ENCODE results near the gene DBF4B.
"Not testable (repeated sequence)": the region's sequence is repeated elsewhere in the genome, so short reads cannot be mapped to it uniquely, and the experiment has no call there.

Gene DBF4B, protein sequence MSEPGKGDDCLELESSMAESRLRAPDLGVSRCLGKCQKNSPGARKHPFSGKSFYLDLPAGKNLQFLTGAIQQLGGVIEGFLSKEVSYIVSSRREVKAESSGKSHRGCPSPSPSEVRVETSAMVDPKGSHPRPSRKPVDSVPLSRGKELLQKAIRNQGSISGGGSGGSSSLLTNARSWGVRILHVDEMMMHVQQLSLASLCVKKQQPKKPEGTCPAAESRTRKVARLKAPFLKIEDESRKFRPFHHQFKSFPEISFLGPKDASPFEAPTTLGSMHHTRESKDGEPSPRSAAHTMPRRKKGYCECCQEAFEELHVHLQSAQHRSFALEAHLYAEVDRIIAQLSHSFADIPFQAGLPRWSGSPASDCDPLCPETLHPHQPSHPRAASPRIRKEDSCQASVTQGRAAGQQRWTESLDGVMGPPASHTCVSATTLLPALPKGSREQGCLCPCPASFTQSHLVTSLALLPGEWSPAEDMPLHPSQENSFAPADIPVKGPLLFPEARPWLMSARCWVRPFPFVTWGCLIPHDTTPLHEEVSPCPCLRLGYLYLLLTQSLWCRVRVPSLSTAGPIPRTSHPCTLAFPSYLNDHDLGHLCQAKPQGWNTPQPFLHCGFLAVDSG

DNA sequence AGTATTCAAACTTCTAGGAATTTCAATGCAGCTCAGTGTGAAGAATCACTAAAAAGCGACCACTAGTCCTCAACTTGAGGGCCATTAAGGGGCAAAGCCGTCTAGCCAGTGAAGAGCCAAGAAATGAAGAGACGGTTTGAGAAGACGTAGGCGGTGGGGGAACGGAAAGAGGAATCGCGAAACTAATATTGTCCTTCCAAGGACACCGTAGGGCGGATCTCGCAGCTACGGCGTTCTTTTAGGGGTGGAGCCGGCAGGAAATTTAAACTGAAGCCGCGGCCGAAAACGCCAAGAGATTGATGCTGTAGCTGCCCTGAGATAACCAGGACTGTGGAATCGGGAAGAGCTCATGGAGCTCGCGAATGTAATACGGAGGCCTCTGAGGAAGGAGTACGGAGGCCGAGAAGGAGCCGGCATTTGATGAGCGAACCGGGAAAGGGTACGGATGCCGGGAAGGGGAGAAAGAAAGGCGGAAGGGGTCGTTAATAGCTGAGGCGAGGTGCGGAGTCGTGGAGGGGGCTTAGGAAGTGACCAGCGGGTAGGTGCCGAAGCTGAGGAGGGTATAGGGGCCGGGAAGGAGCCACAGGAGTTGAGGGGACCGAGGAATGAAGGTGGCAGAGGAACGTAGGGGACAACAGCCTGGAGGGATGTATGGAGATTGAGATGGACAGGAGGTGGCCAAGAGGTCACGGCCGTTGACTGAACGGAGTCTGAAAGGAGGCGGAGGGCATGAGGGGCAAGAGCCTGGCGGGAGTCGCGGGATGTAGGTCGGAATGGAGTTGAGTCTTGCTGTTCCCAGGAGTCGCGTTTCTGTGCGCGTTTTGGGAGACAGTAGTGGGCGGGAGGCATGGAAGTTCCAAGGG lies at the start of gene DBF4B:
Gene DBF4B (plus strand): TSS at position 265 of the 863 bp plus-strand sequence. CDS start 156 bp downstream, at position 421.
- DNase-seq: peak; percentile 74

DNA sequence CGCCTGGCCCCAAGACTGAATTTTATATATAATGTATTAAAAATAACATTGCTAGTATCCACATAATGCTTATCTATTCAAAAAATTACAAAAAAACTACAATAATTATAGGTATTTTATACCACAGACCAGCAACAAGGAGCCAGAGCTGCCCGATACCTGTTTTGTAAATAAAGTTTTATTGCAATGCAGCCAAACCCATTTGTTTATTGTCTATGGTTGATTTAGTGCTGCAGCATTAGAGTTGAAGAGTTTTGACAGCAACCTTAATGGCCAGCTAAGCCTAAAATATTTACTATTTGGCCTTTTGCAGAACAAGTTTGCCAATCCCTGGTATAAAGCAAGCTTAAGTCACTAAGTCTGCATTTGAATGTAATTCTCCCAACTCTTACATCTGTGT lies 46.6 kb upstream of the DBF4B start:
- no peak for DNase-seq

DNA sequence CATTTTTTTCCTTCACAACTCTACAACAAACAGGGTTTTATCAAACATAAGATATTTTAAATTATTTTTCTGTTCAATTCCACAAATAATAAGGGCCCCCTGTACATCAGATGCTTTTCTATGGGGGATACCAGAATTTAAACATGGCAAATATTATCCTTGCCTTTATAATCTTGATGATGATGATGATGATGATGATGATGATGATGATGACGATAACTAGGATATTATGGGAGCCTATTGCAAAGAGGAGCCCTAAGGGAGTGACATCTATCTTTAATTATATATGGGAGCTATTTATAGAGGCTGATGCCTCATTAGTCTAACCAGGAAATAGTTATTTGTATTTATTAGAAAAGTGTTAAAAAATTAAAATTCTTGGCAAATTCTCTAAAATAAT lies 45.4 kb upstream of the DBF4B start:
- DNase-seq: no peak

DNA sequence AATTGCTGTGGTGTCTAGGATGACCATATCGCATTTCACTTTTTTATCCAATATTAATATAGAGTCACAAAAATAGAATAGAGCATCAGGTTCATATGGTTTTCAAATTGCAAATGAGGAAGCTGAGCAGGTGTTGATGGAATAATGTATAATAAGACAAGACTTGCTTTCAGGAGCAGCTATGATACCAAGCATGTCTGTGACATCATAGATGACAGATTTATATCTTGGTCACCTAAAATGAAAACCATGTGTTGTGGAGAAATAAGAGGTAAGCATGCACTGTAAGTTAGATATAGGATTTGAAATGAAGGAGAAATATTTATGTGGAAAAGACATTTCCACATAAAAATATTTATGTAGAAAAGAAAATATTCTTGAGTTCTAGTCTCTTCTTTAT lies 43.6 kb upstream of the DBF4B start:
- DNase-seq: no peak

DNA sequence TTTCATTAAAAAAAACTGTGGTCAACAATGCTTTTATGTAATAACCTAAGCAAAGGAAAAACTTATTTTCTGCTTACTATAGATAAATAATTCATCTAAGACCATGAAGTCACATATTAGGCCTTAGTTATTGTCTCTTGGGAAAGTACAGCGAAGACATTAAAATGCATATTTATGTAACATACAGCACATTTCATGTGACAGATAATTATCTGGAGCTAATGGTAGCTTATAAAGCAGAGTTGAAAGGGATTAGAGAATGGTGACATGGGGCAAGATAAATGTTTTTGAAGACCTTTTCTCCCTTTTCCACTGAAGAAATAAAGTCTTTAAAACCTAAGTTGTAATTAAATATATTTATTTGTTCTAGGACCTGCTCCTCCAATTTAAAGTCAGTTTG lies 42.5 kb upstream of the DBF4B start:
- DNase-seq: no peak

DNA sequence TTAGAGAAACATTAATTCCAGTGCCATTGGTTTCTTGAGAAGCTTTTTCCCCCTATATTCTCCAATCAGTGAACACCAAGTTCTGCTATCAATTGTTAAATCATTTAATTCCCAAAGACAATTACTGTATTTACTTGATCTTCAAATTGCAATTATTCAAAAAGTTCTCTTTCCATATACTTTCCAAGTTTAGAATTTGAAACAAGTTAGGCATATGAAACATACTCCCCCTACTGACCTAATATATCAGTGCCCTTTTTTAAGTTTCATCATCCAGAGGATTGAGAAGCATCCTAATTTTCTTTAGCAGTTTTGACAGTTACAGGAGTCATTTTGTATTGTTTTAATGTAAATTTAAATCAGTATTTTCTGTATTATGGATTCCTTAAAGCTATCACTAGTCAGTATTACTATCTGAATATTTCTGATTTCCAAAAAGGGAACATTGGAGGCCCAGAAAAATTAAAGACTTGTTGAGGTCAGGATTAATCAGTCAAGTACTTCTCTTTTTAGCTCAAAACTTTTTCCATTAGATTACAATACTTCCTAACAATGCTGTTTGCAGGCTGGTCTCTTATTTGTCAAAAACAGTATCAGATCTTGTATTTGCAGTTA lies 35.9 kb upstream of the DBF4B start:
- no peak for DNase-seq

DNA sequence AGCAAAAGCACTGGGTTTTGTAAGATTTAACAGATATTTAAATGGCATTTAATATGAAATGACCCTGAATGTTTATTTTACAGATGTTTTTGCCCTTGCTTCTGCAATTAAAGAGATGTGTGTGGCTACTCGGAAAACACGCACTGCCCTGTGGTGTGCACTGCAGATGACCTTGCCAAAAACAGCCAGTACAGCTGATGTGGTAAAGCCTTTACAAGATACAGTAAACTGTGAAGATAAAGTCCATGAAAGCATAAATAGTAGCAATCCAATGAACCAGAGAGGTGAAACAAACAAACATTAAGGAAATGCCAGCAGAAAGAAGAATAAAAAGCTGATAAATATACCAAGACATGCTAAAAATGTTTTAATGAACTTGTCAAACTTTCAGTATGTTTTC lies 34.6 kb upstream of the DBF4B start:
- no peak for DNase-seq

DNA sequence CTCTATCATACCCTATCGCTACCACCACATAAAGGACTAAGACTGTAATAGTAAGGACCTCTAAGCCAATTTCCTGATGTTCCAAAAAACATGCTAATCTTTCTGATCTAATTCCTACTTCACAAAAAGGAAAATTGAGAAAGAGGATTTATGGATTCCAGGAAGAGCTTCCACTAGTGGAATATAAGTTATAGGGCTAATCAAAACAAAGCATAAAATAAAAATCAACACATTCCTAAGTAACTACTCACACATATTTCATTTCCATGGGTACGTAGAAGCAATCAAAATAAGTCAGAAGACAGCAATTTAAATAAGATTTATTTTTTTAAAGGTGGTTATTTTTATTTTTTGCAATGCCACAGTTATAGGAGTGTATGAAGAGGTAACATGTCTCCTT lies 31.3 kb upstream of the DBF4B start:
- no peak for DNase-seq

DNA sequence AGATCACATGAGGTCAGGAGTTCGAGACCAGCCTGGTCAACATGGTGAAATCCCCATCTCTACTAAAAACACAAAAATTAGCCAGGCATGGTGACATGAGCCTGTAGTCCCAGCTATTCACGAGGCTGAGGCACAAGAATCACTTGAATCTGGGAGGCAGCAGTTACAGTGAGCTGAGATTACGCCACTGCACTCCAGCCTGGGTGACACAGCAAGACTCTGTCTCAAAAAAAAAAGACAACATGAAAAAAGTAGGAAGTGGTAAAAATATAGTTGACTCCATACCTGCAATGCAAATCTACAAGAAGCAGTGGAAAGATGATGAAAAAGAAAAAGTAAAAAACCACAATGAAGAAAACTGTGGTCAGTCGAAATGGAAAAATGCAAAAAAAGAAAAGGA lies 25.2 kb upstream of the DBF4B start:
- not testable (repeated sequence) for DNase-seq

DNA sequence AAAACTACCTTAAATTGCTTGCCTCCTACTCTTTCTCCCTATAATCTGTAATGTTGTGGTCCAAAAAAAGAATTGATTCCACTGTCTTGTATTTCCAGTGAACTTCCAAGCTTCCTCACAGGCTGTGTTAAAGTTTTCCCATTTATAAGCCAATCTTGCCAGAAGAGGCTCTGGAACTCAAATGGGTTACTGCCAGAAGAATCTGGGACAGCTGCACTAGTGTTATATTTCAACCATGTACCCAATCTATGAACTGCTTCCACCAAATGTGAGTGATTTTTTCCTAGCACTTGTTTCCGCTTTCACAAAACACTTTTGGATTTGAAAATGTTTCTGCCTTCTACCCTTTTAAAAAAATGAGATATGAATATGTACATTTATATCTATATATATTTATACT lies 20.7 kb upstream of the DBF4B start:
- DNase-seq: no peak

DNA sequence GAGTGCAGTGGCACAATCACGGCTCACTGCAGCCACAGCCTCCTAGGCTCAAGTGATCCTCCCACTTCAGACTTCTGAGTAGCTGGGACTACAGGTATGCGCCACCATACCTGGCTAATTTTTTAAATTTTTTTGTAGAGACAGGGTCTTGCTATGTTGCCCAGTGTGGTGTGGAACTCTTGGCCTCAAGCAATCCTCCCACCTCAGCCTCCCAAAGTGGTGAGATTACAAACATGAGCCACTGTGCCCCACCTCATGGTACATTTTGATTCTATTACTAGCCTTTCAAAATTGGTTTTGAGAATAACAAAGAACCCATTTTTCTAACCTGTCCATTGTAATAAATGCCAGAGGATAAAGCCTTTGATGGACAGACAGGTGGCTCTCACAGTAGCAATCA lies 20.3 kb upstream of the DBF4B start:
- no peak for DNase-seq

DNA sequence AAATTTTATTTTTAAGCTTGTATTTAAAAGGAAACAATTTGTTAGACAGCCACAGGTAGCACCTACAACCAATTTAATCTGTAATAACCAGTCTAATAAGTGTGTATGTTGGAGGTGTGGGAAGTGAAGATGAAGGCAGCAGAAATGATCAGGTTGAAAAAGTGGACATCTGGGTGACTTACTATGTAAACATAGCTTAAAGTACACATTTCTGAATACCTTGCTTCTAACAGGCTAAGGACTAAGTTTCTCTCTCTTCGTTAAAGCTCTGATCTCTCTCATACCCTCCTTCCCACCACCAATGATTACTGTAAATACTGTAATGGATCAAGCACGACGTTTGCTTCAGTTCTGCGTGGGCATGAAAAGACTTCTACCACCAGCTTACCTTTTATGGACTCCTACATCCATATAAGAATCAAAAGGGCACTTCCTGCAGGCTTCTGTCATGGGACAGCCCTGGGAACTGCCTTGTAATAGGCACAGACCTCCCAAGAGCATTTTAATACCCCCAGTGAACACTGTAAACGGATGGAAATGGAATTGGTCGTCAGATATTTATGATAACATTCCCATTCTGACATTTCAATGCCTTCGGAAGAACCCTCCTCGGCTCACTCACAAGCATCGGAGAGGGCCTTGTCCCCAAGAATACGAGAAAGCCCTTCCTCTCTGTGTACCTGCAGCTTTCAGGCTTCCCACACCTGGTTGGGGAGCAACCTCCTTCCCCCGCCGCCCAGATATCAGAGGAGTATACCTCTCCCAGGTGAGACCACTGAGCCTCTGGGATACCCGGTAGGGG lies 19.6 kb upstream of the DBF4B start:
- no peak for DNase-seq

DNA sequence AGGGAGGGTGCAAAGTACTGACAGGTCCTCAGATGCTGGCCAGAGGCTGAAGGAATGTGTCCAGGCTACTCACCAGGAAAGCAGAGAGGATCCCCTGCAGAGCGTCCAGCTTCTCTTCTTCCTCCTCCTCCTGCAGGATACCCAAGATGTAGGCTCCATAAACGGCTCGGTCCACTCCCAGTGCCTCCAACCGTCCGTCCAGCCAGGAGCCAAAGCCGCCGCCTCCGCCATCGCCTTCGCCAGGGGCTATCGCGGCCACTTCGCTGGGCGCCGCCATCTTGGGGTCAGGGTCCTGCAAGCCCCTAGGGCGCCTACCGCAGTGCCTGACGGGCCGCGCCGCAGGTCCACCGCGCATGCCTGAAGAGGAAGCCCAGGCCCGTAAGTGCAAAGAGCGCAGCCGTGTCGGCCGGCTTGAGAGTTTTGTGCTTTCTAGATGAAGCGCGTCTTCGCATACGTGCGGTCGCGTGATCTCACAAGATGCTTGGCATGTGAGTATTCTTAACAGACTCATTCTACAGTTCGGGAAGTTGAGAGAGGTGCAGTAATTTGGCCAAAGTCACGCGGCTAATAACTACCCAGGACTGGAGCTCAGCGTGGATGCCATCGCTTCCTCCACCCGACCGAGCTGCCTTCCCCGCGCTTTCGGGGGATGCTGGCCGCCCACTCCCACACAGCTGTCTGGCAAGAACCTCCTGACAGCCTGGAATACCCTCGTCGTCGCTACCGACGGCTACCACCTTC lies 18.8 kb upstream of the DBF4B start, which contains the start of gene CCDC43:
Gene CCDC43 (minus strand): TSS at position 300 of the 741 bp plus-strand sequence. CDS start 23 bp downstream, at position 277.
- DNase-seq: peak; percentile 35

DNA sequence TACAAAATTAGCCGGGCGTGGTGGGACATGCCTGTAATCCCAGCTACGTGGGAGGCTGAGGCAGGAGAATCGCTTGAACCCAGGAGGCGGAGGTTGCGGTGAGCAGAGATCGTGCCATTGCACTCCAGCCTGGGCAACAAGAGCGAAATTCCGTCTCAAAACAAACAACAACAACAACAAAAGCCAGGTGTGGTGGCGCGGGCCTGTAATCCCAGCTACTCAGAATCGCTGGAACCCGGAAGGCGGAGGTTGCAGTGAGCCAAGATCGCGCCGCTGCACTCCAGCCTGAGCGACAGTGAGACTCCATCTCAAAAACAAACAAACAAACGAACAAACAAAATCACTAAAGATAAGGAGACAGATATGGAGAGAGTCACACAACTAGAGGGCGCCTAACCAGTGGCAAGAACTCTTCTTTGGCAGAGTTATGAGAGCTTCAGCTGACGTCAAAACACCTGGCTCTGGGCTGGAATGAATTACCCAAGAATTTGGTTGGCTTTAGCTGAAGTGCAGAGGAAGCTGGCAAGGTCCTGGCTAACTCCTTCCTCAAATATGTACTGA lies 17.6 kb upstream of the DBF4B start:
- peak; percentile 40 for DNase-seq

DNA sequence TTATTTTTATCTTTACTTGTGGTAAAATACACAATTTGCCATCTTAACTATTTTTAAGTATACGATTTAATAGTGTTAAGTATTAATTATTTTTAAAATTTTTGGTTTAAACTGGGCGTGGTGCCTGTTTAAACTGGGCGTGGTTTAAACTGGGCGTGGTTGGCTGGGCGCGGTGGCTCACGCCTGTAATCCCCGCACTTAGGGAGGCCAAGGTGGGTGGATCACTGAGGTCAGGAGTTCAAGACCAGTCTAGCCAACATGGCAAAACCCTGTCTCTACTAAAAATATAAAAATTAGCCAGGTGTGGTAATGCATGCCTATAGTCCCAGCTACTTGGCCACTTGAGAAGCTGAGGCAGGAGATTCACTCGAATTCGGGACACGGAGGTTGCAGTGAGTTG lies 14.9 kb upstream of the DBF4B start:
- DNase-seq: no peak

DNA sequence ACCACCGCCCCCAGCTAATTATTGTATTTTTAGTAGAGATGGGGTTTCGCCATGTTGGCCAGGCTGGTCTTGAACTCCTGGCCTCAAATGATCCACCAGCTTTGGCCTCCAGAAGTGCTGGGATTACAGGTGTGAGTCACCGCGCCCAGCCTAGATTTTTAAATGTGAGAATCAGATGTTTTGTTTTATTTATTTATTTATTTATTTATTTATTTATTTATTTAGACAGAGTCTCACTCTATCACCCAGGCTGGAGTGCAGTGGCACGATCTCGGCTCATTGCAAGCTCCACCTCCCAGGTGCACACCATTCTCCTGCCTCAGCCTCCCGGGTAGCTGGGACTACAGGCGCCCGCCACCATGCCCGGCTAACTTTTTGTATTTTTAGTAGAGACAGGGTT lies 8.2 kb upstream of the DBF4B start:
- not testable (repeated sequence) for DNase-seq

DNA sequence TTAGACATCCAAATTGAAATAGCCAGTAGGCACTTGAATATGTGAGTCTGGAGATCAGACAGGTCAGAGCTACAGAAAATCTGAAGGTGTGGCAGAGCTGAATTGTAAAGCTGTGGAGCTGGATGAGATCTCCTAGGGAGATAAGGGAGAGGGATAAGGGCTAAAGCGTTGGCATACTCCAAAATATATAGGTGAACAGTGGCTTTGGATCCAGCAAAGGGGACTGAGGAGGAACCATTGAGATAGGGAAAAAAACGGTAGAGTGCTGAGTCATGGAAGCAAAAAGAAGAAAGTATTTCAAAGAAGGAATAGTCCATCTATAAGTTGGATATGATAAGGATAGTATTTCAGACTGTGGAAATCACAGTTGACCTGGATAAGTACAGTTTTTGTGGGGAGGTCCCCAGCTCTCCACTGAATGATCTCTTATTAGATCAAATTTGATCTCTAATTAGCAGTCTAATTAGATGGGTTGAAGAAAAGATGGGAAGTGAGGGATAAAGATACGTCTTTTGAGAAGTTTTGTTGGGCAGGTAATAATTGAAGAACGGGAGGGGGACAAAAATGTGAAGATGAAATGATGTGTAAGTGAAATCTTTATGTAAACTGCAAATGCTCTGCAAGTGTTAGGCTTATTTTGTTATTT lies 587 bp upstream of the DBF4B start:
- DNase-seq: no peak

DNA sequence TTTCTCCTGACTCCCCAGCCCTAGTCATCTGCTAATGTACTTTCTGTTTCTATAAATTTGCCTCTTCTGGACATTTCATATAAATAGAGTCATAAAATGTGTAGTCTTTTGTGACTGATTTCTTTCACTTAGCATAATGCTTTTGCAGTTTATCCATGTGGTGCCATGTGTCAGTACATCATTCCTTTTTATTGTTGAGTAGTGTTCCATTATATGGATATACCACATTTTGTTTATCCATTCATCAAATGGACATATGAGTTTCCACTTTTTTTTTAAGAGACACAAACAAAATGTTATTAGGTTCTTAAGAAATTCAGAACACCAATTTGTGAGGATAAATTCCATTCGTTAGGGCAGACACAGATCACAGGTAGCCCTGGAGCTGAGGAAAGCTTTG lies 11.0 kb downstream of the DBF4B start:
- no peak for DNase-seq

DNA sequence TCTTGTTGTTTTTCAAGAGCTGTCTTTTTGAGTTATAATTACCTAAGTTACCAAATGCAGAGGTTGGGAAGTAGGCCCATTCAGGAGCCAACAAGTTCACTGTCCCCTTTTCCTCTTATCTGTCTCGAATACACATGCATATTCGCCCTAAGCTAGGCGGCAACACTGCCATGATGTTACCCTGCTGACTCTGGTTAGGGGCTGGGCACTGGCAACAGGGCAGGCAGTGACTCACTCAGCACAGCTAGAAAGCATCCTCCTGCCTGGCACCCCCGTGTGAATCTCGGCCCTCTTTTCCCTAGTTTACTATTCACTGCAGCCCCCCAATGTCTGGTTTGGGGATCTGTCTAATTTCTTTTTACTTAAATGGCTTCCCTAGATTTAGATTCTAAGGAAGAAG lies 13.8 kb downstream of the DBF4B start:
- DNase-seq: no peak

DNA sequence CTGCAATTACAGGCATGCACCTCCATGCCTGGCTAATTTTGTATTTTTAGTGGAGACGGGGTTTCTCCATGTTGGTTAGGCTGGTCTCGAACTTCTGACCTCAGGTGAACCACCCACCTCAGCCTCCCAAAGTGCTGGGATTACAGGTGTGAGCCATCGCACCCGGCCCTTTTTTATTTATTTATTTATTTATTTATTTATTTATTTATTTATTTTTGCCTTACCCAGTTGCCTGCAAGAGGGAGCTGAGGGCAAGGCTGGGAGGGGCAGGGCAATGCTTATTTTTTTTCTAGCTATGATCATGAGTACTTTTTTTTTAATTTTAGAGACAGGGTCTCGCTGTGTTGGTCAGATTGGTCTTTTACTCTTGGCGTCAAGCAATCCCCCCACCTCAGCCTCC lies 17.7 kb downstream of the DBF4B start:
- DNase-seq: not testable (repeated sequence)

DNA sequence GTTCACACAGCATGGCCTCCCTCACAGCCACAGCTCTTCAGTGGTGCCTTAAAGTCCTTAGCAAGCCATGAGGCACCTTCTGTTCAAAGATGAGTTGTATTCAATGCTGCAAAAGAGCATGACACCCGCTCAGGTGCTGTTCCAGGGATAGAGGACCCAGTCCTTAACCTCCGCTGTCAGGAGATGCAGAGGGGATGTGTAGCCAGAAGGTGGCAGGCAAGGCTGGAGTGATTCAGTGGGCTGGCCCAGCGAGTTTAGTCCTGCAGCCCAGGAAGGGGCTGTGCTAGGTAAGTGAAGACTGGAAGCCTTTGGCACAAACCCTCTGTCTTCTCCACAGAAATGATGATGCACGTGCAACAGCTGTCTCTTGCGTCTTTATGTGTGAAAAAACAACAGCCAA lies 25.3 kb downstream of the DBF4B start:
- DNase-seq: no peak
